Measurements from ENCODE around the gene CATSPER3.

GRCh38 chr5:134943547-134943946, 24.2 kb upstream of the CATSPER3 start:
- TF ChIP-seq, protein P1, sequence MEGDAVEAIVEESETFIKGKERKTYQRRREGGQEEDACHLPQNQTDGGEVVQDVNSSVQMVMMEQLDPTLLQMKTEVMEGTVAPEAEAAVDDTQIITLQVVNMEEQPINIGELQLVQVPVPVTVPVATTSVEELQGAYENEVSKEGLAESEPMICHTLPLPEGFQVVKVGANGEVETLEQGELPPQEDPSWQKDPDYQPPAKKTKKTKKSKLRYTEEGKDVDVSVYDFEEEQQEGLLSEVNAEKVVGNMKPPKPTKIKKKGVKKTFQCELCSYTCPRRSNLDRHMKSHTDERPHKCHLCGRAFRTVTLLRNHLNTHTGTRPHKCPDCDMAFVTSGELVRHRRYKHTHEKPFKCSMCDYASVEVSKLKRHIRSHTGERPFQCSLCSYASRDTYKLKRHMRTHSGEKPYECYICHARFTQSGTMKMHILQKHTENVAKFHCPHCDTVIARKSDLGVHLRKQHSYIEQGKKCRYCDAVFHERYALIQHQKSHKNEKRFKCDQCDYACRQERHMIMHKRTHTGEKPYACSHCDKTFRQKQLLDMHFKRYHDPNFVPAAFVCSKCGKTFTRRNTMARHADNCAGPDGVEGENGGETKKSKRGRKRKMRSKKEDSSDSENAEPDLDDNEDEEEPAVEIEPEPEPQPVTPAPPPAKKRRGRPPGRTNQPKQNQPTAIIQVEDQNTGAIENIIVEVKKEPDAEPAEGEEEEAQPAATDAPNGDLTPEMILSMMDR (IDR thresholded peaks at IDR 0.05) = no peak
- no peak for TF ChIP-seq POLR2A (IDR thresholded peaks at IDR 0.05)

Measured in heart left ventricle (tissue), 13 donors.